Measurements from ENCODE around the gene KRT3.

The KRT3 gene

DNA sequence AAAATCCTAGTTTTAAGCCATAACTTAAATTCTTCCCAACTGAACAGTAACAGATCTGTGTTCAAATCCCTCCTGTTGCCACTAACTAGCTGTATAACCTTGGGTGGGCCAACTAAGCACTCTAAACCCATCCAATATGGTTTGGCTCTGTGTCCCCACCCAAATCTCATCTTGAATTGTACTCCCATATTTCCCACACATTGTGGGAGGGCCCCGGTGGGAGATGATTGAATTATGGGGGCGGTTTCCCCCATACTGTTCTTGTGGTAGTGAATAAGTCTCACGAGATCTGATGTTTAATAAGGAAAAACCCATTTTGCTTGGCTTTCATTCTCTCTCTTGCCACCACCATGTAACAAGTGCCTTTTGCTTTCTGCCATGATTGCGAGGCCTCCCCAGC lies 19.2 kb upstream of the KRT3 start:
- Histone ChIP-seq H3K9me2 (replicated peaks; ENCODE audit: insufficient read depth, low read length) (no peaks in the 10 kb centered on the region), H3K9ac (ENCODE audit: low read length) (no peak overlapping the region), H3F3A (ENCODE audit: insufficient read depth) (no peaks in the 10 kb centered on the region), H2AFZ (ENCODE audit: low read depth, low read length, severe bottlenecking) (no peak overlapping the region), H3K27me3 (ENCODE audit: low read length) (no peaks in the 10 kb centered on the region), H4K20me1 (ENCODE audit: low read depth, low read length) (no peaks in the 10 kb centered on the region), H3K4me3 (ENCODE audit: insufficient read depth, low read length, poor library complexity, severe bottlenecking) (no peak overlapping the region), H3K36me3 (ENCODE audit: low read length) (no peaks in the 10 kb centered on the region), H3K79me2 (ENCODE audit: insufficient read depth, low read length) (no peaks in the 10 kb centered on the region), H3K4me2 (ENCODE audit: low read depth, low read length, poor library complexity, severe bottlenecking) (no peak overlapping the region), H3K27ac (ENCODE audit: low read depth, low read length) (no peak overlapping the region), H3K9me3 (ENCODE audit: insufficient read depth, low read length) (no peaks in the 10 kb centered on the region)
- TF ChIP-seq EZH2phosphoT487 (conservative IDR thresholded peaks at IDR 0.05; ENCODE audit: low read length), result no peak
- TF ChIP-seq, protein P1, sequence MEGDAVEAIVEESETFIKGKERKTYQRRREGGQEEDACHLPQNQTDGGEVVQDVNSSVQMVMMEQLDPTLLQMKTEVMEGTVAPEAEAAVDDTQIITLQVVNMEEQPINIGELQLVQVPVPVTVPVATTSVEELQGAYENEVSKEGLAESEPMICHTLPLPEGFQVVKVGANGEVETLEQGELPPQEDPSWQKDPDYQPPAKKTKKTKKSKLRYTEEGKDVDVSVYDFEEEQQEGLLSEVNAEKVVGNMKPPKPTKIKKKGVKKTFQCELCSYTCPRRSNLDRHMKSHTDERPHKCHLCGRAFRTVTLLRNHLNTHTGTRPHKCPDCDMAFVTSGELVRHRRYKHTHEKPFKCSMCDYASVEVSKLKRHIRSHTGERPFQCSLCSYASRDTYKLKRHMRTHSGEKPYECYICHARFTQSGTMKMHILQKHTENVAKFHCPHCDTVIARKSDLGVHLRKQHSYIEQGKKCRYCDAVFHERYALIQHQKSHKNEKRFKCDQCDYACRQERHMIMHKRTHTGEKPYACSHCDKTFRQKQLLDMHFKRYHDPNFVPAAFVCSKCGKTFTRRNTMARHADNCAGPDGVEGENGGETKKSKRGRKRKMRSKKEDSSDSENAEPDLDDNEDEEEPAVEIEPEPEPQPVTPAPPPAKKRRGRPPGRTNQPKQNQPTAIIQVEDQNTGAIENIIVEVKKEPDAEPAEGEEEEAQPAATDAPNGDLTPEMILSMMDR (IDR thresholded peaks at IDR 0.05; ENCODE audit: insufficient read depth, low read length, poor library complexity, severe bottlenecking), result no peak

DNA sequence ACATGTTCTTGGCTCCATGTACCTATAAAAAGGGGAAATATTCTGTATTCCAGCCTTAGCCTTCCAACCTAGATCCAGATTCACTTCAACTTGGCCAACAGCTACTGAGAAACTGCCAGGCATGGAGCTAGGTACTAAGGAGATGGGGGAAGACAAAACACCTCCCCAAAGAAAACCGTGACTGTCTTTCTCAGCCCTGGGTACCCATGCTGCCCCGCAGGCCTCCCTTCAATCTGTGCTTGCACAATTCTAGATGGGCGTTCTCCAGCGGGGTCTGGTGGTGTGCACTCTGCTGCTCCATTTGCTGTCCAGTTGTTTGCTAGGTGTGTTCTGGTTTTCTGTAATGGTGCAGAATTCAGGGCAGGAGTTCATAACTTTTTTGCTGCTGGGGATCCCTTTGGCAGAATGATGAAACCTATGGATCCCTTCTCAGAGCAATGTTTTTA lies 18.8 kb upstream of the KRT3 start:
- no peak overlapping the region for H3K27ac ChIP-seq (ENCODE audit: low read depth, low read length)
- H3K27me3 ChIP-seq (ENCODE audit: low read length), result no peaks in the 10 kb centered on the region
- no peaks in the 10 kb centered on the region for H4K20me1 ChIP-seq (ENCODE audit: low read depth, low read length)
- TF ChIP-seq EZH2phosphoT487 (conservative IDR thresholded peaks at IDR 0.05; ENCODE audit: low read length), result no peak
- TF ChIP-seq, protein P1 (IDR thresholded peaks at IDR 0.05; ENCODE audit: insufficient read depth, low read length, poor library complexity, severe bottlenecking), result no peak
- H2AFZ ChIP-seq (ENCODE audit: low read depth, low read length, severe bottlenecking), result no peak overlapping the region
- H3F3A ChIP-seq (ENCODE audit: insufficient read depth), result no peaks in the 10 kb centered on the region
- H3K4me3 ChIP-seq (ENCODE audit: insufficient read depth, low read length, poor library complexity, severe bottlenecking), result no peak overlapping the region
- no peaks in the 10 kb centered on the region for H3K36me3 ChIP-seq (ENCODE audit: low read length)
- H3K9me3 ChIP-seq (ENCODE audit: insufficient read depth, low read length), result no peaks in the 10 kb centered on the region
- H3K9me2 ChIP-seq (replicated peaks; ENCODE audit: insufficient read depth, low read length), result no peaks in the 10 kb centered on the region
- no peak overlapping the region for H3K4me2 ChIP-seq (ENCODE audit: low read depth, low read length, poor library complexity, severe bottlenecking)
- no peak overlapping the region for H3K9ac ChIP-seq (ENCODE audit: low read length)
- H3K79me2 ChIP-seq (ENCODE audit: insufficient read depth, low read length), result no peaks in the 10 kb centered on the region

DNA sequence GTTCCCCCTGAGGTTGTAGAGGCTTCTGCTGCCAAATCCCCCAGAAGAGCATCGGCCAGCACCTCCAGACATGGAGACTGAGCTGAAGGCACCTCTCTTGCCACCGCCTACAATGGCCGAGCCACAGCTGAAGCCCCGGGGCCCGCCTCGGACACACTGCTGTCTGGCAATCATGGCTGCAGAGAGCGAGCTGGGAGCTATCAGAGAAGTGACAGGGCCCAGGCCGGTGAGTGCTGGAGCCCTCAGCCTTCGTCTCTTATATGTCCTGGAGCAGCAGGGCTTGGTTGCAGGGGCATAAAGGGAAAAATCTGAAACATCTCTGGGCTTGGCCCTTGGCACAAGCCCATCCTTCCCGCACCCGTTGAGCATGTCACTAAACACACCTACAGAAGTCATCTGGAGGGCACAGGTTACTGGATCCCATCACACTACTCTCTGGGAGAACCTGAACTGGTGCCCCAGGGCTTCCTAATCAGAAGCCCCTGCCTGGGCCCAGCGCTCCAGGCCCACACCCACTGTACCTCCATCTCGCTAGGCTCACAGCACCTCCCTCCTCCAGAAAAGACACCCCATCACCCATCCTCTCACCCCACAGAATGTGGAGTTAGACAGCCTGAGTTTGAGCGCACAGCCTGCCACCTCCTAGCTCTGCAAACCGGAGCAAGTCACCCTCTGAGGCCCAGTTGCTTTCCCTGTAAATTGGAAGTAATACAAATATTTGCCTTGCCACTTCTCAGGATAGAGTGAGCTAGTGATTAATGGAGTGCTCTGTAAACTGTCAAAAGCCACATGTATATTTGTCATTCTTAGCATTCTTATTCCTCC lies 18.2 kb upstream of the KRT3 start, which contains the start of gene KRT4:
TSS of gene KRT4 (minus strand) at position 232 of the 825 bp plus-strand sequence. CDS start at position 174, 58 bp downstream.
- Histone ChIP-seq H3K9me3 (ENCODE audit: insufficient read depth, low read length) (no peaks in the 10 kb centered on the region), H3K9ac (ENCODE audit: low read length) (no peak within 1 kb of the TSS), H3K27ac (ENCODE audit: low read depth, low read length) (no peak within 1 kb of the TSS), H3K36me3 (ENCODE audit: low read length) (no peaks in the 10 kb centered on the region), H3K4me2 (ENCODE audit: low read depth, low read length, poor library complexity, severe bottlenecking) (no peak within 1 kb of the TSS), H3K9me2 (replicated peaks; ENCODE audit: insufficient read depth, low read length) (no peaks in the 10 kb centered on the region), H3K27me3 (ENCODE audit: low read length) (no peaks in the 10 kb centered on the region), H2AFZ (ENCODE audit: low read depth, low read length, severe bottlenecking) (no peak within 1 kb of the TSS), H3K4me3 (ENCODE audit: insufficient read depth, low read length, poor library complexity, severe bottlenecking) (no peak within 1 kb of the TSS), H3F3A (ENCODE audit: insufficient read depth) (no peaks in the 10 kb centered on the region), H4K20me1 (ENCODE audit: low read depth, low read length) (no peaks in the 10 kb centered on the region), H3K79me2 (ENCODE audit: insufficient read depth, low read length) (no peaks in the 10 kb centered on the region)
- no peak for TF ChIP-seq EZH2phosphoT487 (conservative IDR thresholded peaks at IDR 0.05; ENCODE audit: low read length)
- TF ChIP-seq, protein P1 (IDR thresholded peaks at IDR 0.05; ENCODE audit: insufficient read depth, low read length, poor library complexity, severe bottlenecking), result no peak

Data from SU-DHL-6 (cell line).